Liver (tissue), 9 donors: ENCODE data around the gene TRIM65. TPM values are rescaled to one million over a fixed set of nuclear protein-coding genes. Genes with fewer than 3 reads are reported as not detected.

Experiments
- DNase-seq: peaks from one replicate; pipeline ENCODE4 v3.0.0-alpha.2; 2017; ENCODE audit warnings: low spot score
- H3K27ac ChIP-seq, 2 donors: one replicate each; pipeline ENCODE4 v1.7.0; 2013; ENCODE audit warnings: inconsistent platforms in 2 of 2, low read length in 2 of 2, control low read depth in 1 of 2, low read depth in 1 of 2, mild to moderate bottlenecking in 1 of 2
- H3K27me3 ChIP-seq, 4 donors: one replicate each; pipeline versions ENCODE4 v1.6.1 to v1.7.0; 2013; ENCODE audit warnings: low read length in 3 of 4, inconsistent platforms in 1 of 4, mild to moderate bottlenecking in 1 of 4, moderate library complexity in 1 of 4; ENCODE audit not compliant: control insufficient read depth in 4 of 4, insufficient read depth in 4 of 4
- H3K36me3 ChIP-seq, 4 donors: one replicate each; pipeline versions ENCODE4 v1.6.1 to v1.7.0; 2013; ENCODE audit warnings: low read length in 3 of 4, mild to moderate bottlenecking in 3 of 4, low read depth in 1 of 4, moderate library complexity in 1 of 4; ENCODE audit not compliant: control insufficient read depth in 4 of 4, insufficient read depth in 3 of 4
- H3K4me1 ChIP-seq, 4 donors: one replicate each; pipeline versions ENCODE4 v1.6.1 to v1.7.0; 2013; ENCODE audit warnings: low read length in 3 of 4, mild to moderate bottlenecking in 3 of 4, moderate library complexity in 1 of 4; ENCODE audit not compliant: control insufficient read depth in 4 of 4, insufficient read depth in 4 of 4
- H3K4me3 ChIP-seq, 3 donors: one replicate each; pipeline versions ENCODE4 v1.6.1 to v1.7.0; 2013; ENCODE audit warnings: low read length in 3 of 3, control low read depth in 1 of 3, low read depth in 1 of 3, mild to moderate bottlenecking in 1 of 3
- H3K9ac ChIP-seq, 2 donors: one replicate each; pipeline ENCODE4 v1.7.0; 2013; ENCODE audit warnings: low read length in 2 of 2, mild to moderate bottlenecking in 2 of 2, moderate library complexity in 2 of 2, control low read depth in 1 of 2, low read depth in 1 of 2
- H3K9me3 ChIP-seq, 4 donors: one replicate each; pipeline versions ENCODE4 v1.6.1 to v1.7.0; 2013; ENCODE audit warnings: low read length in 3 of 4; ENCODE audit not compliant: control insufficient read depth in 4 of 4
- CTCF ChIP-seq: fragments of 150-350 bp; IDR thresholded peaks from 2 replicates; pipeline ENCODE4 v1.5.1; 2017; ENCODE audit warnings: improper control_type of control experiment, low read depth, low read length; ENCODE audit not compliant: missing input control
- EGR1 ChIP-seq, 2 donors: IDR thresholded peaks; 2 replicates each; pipeline ENCODE4 v1.6.1; 2016 to 2018; ENCODE audit warnings: antibody characterized with exemption in 2 of 2, low read depth in 2 of 2
- FOXA2 ChIP-seq: IDR thresholded peaks from 2 replicates; pipeline ENCODE4 v1.6.1; 2016; ENCODE audit warnings: antibody characterized with exemption
- HNF4A ChIP-seq, 2 donors: conservative IDR thresholded peaks; 2 replicates each; pipeline ENCODE4 v1.6.1; 2016; ENCODE audit warnings: antibody characterized with exemption in 2 of 2, mild to moderate bottlenecking in 2 of 2
- HNF4G ChIP-seq: IDR thresholded peaks from 2 replicates; pipeline ENCODE4 v1.6.1; 2016; ENCODE audit warnings: antibody characterized with exemption
- JUND ChIP-seq, 2 donors: IDR thresholded peaks; 2 replicates each; pipeline ENCODE4 v1.6.1; 2016; ENCODE audit warnings: antibody characterized with exemption in 2 of 2
- NR2F2 ChIP-seq: IDR thresholded peaks from 2 replicates; pipeline ENCODE4 v1.6.1; 2016; ENCODE audit warnings: antibody characterized with exemption
- RAD21 ChIP-seq, 2 donors: IDR thresholded peaks; 2 replicates each; pipeline ENCODE4 v1.6.1; 2016; ENCODE audit warnings: antibody characterized with exemption in 2 of 2, mild to moderate bottlenecking in 2 of 2
- RXRA ChIP-seq, 2 donors: IDR thresholded peaks; 2 replicates each; pipeline ENCODE4 v1.6.1; 2017 to 2018; ENCODE audit warnings: antibody characterized with exemption in 2 of 2, mild to moderate bottlenecking in 1 of 2
- SP1 ChIP-seq: IDR thresholded peaks from 2 replicates; pipeline ENCODE4 v1.6.1; 2018; ENCODE audit warnings: antibody characterized with exemption, mild to moderate bottlenecking
- TAF1 ChIP-seq: conservative IDR thresholded peaks from 2 replicates; pipeline ENCODE4 v1.6.1; 2016; ENCODE audit warnings: antibody characterized with exemption, mild to moderate bottlenecking
- YY1 ChIP-seq: IDR thresholded peaks from 2 replicates; pipeline ENCODE4 v1.6.1; 2016; ENCODE audit warnings: antibody characterized with exemption, mild to moderate bottlenecking
- WGBS: extraction: QIAGEN DNeasy Blood & Tissue Kit; methylation state at CpG from one replicate; pipeline ENCODE4 v1.1.7; 2013; 5-methylcytosine and 5-hydroxymethylcytosine counted together
- polyA plus RNA-seq, 2 donors: library from polyadenylated mRNA; stranded (reverse) in 1 of 2; unstranded in 1 of 2; fragments of 200-250 nt in 1 of 2; fragments of >200 nt in 1 of 2; fragmentation: Nextera tagmentation in 1 of 2; extraction: Ambion mirVana in 1 of 2; gene quantifications; one replicate each; pipeline versions ENCODE4 v1.2.1 to v1.2.3, GENCODE V29; 2013 to 2015
- total RNA-seq, 2 donors: library from RNA; depleted of rRNA; stranded (reverse); fragments of >200 nt; gene quantifications; one replicate each; pipeline ENCODE4 v1.2.3, GENCODE V29; 2014
- TF ChIP-seq, protein P1 (sequence below): IDR thresholded peaks from 2 replicates; pipeline ENCODE4 v1.6.1; 2016; ENCODE audit warnings: antibody characterized with exemption
- donor health status: healthy.
- donor health status: healthy.
- donor health status: healthy.
- donor health status: healthy.
- donor health status: healthy.

TRIM65 gene
- total and polyA plus RNA-seq, 4 donors, result 1.5 to 8.6 (median 6.5) TPM

DNA sequence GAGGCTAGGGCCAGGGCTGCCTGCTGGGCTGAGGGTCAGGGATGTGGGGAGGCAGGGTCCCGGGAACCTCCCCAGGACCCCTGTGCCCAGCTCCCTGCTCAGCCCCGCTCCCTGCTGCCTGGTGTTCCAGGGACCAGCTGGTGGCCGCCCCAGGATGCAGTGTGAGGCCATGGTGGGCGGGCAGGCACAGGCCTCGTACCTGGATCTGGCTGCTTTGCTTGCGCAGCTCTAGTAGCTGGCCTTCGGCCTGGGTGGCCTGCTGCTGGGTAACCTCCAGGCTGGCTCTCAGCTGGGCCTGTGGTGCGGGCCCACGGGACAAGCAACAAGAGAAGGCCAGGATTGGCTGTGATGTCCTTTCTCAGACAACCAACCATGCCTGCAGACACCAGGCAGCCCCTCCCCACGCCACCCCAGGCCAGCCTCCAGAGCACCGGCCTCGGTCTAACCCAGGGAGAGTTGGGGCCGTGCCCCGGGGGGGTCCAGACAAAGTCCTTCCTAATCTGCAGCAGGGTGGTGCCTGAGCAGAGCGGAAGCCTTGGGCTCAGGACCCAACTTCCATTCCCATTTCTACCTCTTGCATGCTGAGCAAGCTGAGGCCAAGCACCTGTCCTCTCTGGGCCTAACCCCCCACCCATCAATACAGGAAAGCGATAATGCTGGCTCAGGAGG, 4.1 kb downstream of the TRIM65 start:
- no peaks in the 10 kb centered on the region for H3K27me3 ChIP-seq
- 95% methylated on average over 16 of the region's 16 CpGs for WGBS
- no peak overlapping the region for H3K4me3 ChIP-seq
- TF ChIP-seq NR2F2, result no peak
- TF ChIP-seq, protein P1, sequence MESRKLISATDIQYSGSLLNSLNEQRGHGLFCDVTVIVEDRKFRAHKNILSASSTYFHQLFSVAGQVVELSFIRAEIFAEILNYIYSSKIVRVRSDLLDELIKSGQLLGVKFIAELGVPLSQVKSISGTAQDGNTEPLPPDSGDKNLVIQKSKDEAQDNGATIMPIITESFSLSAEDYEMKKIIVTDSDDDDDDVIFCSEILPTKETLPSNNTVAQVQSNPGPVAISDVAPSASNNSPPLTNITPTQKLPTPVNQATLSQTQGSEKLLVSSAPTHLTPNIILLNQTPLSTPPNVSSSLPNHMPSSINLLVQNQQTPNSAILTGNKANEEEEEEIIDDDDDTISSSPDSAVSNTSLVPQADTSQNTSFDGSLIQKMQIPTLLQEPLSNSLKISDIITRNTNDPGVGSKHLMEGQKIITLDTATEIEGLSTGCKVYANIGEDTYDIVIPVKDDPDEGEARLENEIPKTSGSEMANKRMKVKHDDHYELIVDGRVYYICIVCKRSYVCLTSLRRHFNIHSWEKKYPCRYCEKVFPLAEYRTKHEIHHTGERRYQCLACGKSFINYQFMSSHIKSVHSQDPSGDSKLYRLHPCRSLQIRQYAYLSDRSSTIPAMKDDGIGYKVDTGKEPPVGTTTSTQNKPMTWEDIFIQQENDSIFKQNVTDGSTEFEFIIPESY, result no peak
- H3K27ac ChIP-seq, result no peak overlapping the region
- peaks cover 11 to 38% (median 24%) of the 10 kb centered on the region in 4 donors for H3K4me1 ChIP-seq
- H3K9ac ChIP-seq, result no peak overlapping the region
- H3K36me3 ChIP-seq, result peaks cover 0 to 1% (median 0%) of the 10 kb centered on the region in 4 donors
- no peaks in the 10 kb centered on the region for H3K9me3 ChIP-seq
- no peak for DNase-seq

DNA sequence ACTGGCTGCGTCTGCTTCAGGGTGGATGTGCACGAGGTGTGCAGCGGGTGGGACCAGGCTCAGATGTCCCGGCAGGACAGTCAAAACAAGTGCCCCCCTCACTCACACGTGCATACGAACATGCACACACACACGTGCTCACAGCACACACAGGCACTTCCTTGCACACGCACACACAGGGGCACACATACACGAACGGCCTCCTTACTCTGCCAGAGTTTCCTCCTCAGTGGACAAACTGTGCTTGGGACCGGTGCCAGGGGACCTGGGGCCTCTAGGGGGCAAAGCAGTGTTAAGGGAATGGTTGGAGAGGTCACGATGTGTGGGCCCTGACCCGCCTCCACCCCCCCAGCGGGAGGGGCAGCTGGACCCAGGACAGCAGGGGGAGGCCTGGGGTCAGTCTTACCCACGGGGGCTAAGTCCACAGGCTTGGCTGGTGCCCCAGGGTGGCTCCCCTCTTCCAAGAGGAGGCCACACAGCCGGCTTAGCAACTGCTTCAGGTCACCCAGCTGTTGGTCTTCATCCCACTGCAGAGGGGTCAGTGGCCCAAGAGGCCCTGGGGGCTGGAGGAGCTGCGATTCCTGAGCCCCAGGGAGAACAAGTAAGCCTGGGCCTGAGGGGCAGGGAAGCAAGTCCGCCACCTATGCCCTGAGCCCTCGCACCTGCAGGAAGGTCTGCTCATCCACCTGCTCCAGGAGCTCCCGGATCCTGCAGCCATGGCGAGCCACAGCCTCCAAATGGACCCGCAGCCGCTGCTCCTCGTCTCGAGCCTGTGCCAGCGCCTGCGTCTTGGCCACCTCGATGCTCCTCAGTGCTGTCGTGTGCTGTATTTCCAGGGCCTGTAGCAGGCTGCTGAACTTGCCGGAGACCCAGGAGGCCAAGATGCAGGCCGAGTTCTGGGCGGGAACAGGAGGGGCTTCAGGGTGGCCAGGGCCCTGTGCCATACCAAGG, 4.9 kb downstream of the TRIM65 start:
- peak; percentile 71 for DNase-seq
- H3K27me3 ChIP-seq, result no peaks in the 10 kb centered on the region
- peaks cover 0 to 1% (median 0%) of the 10 kb centered on the region in 4 donors for H3K36me3 ChIP-seq
- no peak overlapping the region for H3K9ac ChIP-seq
- no peak overlapping the region for H3K4me3 ChIP-seq
- 78% methylated on average over 32 of the region's 32 CpGs for WGBS
- no peaks in the 10 kb centered on the region for H3K9me3 ChIP-seq
- peaks cover 11 to 38% (median 24%) of the 10 kb centered on the region in 4 donors for H3K4me1 ChIP-seq
- TF ChIP-seq HNF4A (conservative IDR thresholded peaks at IDR 0.05) (peak in 1 of 2 donors; percentile 35), FOXA2 (no peak)
- no peak overlapping the region for H3K27ac ChIP-seq

DNA sequence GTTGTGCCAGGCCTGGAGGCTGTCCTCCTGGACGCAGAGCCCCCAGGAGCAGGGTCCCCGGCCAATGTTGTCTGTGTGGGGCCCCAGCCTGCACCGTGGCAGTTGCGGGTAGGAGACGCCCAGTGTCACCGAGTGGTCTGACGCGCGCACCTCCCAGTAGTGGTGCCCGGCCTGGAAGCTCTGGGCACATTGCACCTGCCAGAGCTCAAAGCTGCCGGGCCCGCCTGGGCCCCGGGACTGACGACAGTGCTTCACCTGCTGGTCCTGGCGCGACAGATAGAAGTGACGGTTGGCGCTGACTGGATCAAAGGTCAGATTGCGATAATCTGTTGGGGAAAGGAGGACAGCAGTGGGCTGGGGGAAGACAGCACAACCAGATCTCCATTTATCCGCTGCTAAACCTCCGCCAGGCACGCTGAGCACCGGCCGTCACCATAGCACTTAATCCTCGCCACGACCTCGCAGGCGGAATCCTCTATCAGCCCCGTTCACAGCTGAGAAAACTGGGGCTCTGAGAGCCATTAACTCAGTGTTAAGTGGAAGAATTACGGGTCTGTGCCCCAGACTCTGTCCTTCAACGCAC, 5.6 kb downstream of the TRIM65 start:
- H3K9ac ChIP-seq, result no peak overlapping the region
- H3K9me3 ChIP-seq, result no peaks in the 10 kb centered on the region
- WGBS, result 81% methylated on average over 31 of the region's 31 CpGs
- no peak overlapping the region for H3K27ac ChIP-seq
- H3K4me1 ChIP-seq, result peaks cover 11 to 35% (median 24%) of the 10 kb centered on the region in 4 donors
- peaks cover 0 to 1% (median 0%) of the 10 kb centered on the region in 4 donors for H3K36me3 ChIP-seq
- no peak for DNase-seq
- no peak overlapping the region for H3K4me3 ChIP-seq
- TF ChIP-seq EGR1 (IDR thresholded peaks at IDR 0.05; ENCODE audit: low read depth in 2 of 2) (no peak), HNF4G (no peak), YY1 (no peak), TAF1 (no peak), RAD21 (IDR thresholded peaks at IDR 0.05) (no peak), FOXA2 (no peak), CTCF (no peak), SP1 (peak; percentile 33), RXRA (IDR thresholded peaks at IDR 0.05) (peak in 1 of 2 donors; percentile 4), HNF4A (conservative IDR thresholded peaks at IDR 0.05) (peak; percentile 56 to 71), JUND (IDR thresholded peaks at IDR 0.05) (no peak)
- no peaks in the 10 kb centered on the region for H3K27me3 ChIP-seq
